Measurements from ENCODE around the gene CYGB.
A peak's percentile ranks its signal among the peaks of the same experiment; 100 is the strongest.
"Not testable (repeated sequence)": the region's sequence is repeated elsewhere in the genome, so short reads cannot be mapped to it uniquely, and the experiment has no call there.

CYGB gene

GRCh38 chr17:76538281-76538931 is 897 bp upstream of the CYGB start:
- DNase-seq (ENCODE audit: low read depth), result no peak

GRCh38 chr17:76537288-76537577 is 276 bp downstream of the CYGB start:
- no peak for DNase-seq (ENCODE audit: low read depth)

GRCh38 chr17:76536511-76537287 is 810 bp downstream of the CYGB start:
- DNase-seq (ENCODE audit: low read depth), result no peak

GRCh38 chr17:76535788-76536510 is 1.6 kb downstream of the CYGB start:
- DNase-seq (ENCODE audit: low read depth), result no peak

GRCh38 chr17:76534831-76535732 is 2.4 kb downstream of the CYGB start:
- DNase-seq (ENCODE audit: low read depth), result no peak

- not testable (repeated sequence) for DNase-seq (ENCODE audit: low read depth)
These were observed 3.7 kb downstream of the CYGB start for GRCh38 chr17:76533640-76534359.

GRCh38 chr17:76532072-76532651 is 5.3 kb downstream of the CYGB start:
- DNase-seq (ENCODE audit: low read depth), result no peak

GRCh38 chr17:76531486-76532038 is 5.9 kb downstream of the CYGB start:
- no peak for DNase-seq (ENCODE audit: low read depth)

GRCh38 chr17:76530811-76531485 is 6.6 kb downstream of the CYGB start:
- no peak for DNase-seq (ENCODE audit: low read depth)

- no peak for DNase-seq (ENCODE audit: low read depth)
These were observed 7.3 kb downstream of the CYGB start for GRCh38 chr17:76530095-76530723.

GRCh38 chr17:76529224-76530094 is 8.1 kb downstream of the CYGB start:
- no peak for DNase-seq (ENCODE audit: low read depth)

- no peak for DNase-seq (ENCODE audit: low read depth)
These were observed 8.8 kb downstream of the CYGB start for GRCh38 chr17:76528528-76529223.

- DNase-seq (ENCODE audit: low read depth), result no peak
These were observed 9.4 kb downstream of the CYGB start for GRCh38 chr17:76528156-76528527.

- peak; percentile 14 for DNase-seq (ENCODE audit: low read depth)
These were observed 9.9 kb downstream of the CYGB start for GRCh38 chr17:76527430-76528111.

- not testable (repeated sequence) for DNase-seq (ENCODE audit: low read depth)
These were observed 10.5 kb downstream of the CYGB start for GRCh38 chr17:76527016-76527415.

GRCh38 chr17:76525513-76525833 is 12.0 kb downstream of the CYGB start:
- not testable (repeated sequence) for DNase-seq (ENCODE audit: low read depth)

GRCh38 chr17:76524598-76525512 is 12.7 kb downstream of the CYGB start:
- DNase-seq (ENCODE audit: low read depth), result no peak

All from T-helper 22 cell (primary cell).